Coronary artery (tissue), 2 donors: ENCODE results near the gene MID1.

Source experiments
- DNase-seq: peaks from one replicate; pipeline ENCODE4 v3.0.0-alpha.2; 2017; ENCODE audit warnings: low spot score
- H3K27ac ChIP-seq, 2 donors: fragments of 200-600 bp; sonication (generic); one replicate each; pipeline ENCODE4 v1.5.1; 2016 to 2019
- H3K4me3 ChIP-seq: fragments of 200-600 bp; sonication (generic); 2 replicates; pipeline ENCODE4 v1.5.1; 2016; ENCODE audit warnings: mild to moderate bottlenecking, moderate library complexity
- TF ChIP-seq, protein P1 (sequence below): fragments of 200-600 bp; sonication (generic); IDR thresholded peaks from one replicate; pipeline ENCODE4 v1.5.1; 2019; ENCODE audit warnings: antibody characterized with exemption

MID1 gene

GRCh38 chrX:10608099-10608498 is 12.3 kb downstream of the MID1 start:
- Histone ChIP-seq H3K4me3 (no peak overlapping the region), H3K27ac (no peak overlapping the region)
- DNase-seq, result no peak
- TF ChIP-seq, protein P1, sequence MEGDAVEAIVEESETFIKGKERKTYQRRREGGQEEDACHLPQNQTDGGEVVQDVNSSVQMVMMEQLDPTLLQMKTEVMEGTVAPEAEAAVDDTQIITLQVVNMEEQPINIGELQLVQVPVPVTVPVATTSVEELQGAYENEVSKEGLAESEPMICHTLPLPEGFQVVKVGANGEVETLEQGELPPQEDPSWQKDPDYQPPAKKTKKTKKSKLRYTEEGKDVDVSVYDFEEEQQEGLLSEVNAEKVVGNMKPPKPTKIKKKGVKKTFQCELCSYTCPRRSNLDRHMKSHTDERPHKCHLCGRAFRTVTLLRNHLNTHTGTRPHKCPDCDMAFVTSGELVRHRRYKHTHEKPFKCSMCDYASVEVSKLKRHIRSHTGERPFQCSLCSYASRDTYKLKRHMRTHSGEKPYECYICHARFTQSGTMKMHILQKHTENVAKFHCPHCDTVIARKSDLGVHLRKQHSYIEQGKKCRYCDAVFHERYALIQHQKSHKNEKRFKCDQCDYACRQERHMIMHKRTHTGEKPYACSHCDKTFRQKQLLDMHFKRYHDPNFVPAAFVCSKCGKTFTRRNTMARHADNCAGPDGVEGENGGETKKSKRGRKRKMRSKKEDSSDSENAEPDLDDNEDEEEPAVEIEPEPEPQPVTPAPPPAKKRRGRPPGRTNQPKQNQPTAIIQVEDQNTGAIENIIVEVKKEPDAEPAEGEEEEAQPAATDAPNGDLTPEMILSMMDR, result no peak

- no peak overlapping the region for H3K4me3 ChIP-seq
- DNase-seq, result no peak
- no peak overlapping the region for H3K27ac ChIP-seq
- TF ChIP-seq, protein P1, result no peak
These were observed 13.2 kb downstream of the MID1 start for GRCh38 chrX:10607233-10607632.

DNA sequence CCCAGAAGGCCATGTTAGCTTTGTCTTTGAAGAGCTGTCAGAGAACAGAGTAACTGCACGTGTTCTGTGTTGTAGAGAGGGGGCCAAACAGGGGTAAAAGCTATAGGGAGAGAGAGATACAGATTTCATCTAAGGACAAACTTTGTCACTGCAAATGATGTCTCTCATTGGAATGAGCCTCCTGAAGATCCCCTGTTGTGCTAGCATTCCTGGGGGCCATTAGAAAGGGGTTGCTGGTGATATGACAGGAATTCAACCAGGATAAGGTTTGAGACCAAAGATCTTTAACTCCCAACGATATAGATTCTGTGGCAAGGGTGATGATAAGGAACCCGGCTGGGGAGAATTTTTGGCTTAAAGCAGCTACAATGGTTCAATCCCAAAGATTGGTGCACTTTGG is 16.8 kb downstream of the MID1 start:
- Histone ChIP-seq H3K27ac (no peak overlapping the region), H3K4me3 (no peak overlapping the region)
- TF ChIP-seq, protein P1, result no peak
- no peak for DNase-seq

- TF ChIP-seq, protein P1, result no peak
- Histone ChIP-seq H3K27ac (no peak overlapping the region), H3K4me3 (no peak overlapping the region)
- DNase-seq, result no peak
These were observed 17.7 kb downstream of the MID1 start for GRCh38 chrX:10602646-10603045.

- Histone ChIP-seq H3K27ac (no peak overlapping the region), H3K4me3 (no peak overlapping the region)
- DNase-seq, result no peak
- TF ChIP-seq, protein P1, result no peak
These were observed 19.9 kb downstream of the MID1 start for GRCh38 chrX:10600479-10600878.

DNA sequence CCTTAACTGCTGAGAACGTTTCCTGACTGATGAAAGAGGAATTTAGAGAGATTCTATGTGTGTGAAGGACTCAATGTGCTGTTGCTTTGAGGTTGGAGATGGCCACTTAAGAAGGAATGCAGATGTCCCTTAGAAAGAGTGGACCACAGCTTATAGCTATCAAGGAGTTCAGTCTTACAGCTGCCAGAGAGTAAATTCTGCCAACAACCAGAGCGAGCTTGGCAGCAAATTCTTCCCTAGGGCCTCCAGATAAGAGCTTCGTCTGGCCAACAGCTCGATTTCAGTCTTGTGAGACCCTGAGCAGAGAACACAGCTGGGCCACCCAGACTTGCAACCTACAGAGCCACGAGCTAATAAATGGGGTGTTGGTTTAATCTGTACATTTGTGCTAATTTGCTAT is 21.8 kb downstream of the MID1 start:
- no peak for DNase-seq

DNA sequence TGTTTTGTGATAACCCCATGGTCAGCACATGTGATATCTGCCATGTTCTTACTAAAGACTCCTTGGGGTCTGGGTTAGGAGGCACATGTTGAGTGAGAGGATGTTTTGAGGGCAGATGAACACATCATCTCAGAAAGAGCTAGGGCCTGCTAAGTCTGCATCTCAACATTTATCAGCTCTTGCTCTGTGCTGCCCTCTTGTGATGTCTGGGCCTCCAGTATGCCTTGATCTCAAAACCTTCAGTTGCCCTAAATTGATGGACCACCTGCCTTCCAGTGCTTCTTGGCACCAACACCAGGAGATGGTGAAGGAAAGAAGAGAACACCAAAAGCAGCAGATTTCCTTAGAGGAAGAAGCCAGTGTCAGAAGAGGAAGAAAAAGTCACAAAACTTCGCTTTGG is 22.5 kb downstream of the MID1 start:
- Histone ChIP-seq H3K4me3 (no peak overlapping the region), H3K27ac (peak overlapping the region in 1 of 2 donors; percentile 15)
- DNase-seq, result no peak
- TF ChIP-seq, protein P1, result no peak

More for the DNA sequence above, 21.8 kb downstream of the MID1 start:
- TF ChIP-seq, protein P1, result no peak
- H3K27ac ChIP-seq, result peak overlapping the region in 1 of 2 donors; percentile 15
- H3K4me3 ChIP-seq, result no peak overlapping the region
